HuH-7.5 (cell line): ENCODE measurements around the gene MOB3A.
"Not testable (repeated sequence)": the region's sequence is repeated elsewhere in the genome, so short reads cannot be mapped to it uniquely, and the experiment has no call there.

Experiments
- DNase-seq: peaks from one replicate; pipeline ENCODE4 v3.0.0; 2011; ENCODE audit warnings: low spot score

Gene MOB3A

DNA sequence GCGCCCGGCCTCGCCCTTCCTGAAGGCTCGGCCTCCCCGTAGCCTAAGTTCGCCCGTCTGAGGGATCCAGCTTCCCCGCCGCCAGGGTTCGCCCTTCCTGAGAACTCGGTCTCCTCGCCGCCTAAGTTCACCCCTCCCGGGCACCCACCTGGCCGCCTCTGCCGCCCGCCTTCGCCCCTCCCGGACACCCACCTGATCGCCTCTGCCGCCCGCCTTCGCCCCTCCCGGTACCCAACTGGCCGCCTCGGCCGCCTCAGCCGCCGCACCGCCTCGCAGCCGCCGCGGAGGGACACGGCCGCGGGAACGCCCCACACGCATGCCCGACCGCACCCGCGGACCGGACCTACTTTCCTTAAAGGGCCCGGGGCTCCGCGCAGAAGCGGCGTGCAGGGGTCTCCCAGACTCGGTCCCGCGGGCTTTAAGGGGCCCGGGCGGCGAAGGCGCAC is at the start of gene MOB3A:
Gene MOB3A, minus strand, starts transcription at position 293 of the 446 bp plus-strand sequence. CDS start 17,766 bp downstream, outside the sequence.
- peak; percentile 92 for DNase-seq

DNA sequence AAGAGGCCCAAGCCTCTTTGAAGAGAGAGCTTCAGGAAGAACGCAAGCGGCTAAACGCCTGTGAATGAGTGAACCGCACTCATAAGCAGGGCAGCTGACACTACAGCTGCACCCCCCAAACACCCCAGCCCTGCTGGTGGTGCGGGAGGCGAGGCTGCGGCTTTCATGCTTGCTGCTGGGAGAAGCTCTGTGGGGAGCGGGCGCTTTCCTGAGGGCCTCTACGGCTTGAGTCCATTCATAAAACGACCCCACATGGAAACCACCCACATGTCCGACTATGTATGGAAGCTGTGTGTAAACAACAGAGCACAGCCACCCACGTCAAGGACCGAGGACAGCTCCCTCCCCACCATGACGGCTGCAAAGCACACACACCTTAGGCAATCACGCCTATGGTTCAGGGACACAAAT is 49.7 kb upstream of the MOB3A start:
- no peak for DNase-seq

DNA sequence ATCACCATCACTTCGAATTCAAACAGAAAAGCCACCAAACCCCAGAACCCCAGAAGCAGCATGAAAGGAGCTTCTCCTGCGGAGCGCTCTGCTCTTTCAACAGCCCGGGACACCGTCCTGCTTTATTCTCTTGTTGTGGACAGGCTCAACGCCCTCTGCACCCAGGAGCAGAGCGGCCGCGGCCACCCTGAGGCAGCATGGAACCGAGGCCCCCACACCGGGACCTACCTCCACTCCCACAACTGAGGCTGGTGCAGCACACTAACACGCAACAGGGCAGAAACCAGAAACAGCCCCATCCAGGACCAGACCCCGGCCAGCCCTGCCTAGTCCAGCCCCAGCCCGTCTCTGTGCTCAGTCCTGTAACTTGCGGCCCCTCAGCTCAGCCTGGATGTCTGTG is 48.1 kb upstream of the MOB3A start:
- DNase-seq: no peak

DNA sequence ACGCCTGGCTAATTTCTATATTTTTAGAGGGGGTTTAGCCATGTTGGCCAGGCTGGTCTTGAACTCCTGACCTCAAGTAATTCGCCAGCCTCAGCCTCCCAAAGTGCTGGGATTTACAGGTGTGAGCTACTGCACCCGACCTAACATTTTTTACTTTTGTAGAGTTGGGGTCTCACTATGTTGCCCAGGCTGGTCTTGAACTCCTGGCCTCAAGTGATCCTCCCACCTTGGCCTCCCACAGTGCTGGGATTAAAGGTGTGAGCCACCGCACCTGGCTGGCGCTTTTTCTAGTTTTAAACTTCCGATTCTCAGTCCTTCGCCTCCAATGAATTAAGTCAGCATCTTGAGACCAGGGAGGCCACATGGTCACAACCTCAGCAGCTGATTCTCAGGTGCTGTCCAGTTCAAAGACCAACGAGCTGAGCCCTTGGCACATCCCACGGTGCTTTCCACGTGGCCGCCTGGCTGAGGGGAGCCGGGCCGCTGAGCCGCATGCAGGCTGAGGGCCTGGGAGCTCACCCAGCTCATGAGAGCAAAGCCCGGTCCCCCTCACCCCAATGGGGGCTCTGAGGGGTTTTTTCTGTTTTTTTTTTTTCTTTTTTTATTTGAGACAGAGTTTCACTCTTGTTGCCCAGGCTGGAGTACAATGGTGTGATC is 46.2 kb upstream of the MOB3A start:
- DNase-seq: no peak

DNA sequence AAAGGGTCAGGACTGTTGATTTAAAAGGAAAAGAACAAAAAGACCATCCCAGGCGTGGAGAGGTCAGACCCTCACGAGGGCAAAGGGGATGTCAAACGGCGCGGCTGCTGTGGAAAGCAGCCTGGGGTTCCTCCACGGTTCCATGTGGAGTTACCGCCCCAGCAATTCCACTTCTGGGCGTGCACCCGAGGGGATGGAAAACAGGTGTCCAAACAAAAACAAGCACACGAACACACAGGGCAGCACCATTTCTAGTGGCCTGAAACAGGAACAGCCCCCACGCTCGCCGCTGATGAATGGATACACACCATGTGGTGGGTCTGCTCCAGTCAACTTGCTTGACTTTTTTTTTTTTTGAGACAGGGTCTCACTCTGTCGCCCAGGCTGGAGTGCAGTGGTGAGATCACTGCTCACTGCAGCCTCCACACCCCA is 44.0 kb upstream of the MOB3A start:
- no peak for DNase-seq

DNA sequence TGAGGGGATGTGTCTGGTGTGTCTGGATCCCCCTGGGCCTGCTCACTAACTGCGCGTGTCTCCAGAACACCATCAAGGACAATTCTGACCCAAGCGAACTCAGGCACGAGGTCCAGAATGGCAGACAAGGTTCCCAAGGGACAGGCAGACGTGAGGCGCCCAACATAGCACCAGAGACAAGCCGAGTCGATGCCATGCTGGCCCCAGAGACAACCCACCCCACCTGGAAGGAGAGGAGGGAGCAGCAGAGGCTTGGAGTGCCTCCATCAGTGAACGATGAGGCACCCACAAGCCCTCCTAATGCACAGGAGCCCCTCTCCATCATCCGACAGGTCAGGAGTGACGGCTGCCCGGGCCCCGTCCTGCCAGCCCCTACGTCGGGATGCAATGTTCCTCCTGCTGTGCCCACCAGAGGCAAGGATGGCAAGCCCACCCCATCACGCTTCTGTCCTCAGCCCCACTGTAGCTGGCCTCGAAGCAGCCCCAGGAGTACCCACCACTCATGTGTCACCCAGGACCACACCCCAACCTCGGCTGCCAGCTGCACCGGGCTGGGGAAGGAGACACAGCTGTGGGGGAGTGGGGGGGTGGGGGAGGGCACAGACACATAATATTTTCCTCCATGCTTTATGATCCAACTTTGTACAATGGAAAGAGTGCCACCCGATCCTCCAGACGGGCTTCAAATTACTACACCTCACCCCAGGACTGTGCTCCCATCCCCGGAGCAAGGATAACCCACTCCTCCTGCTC is 43.4 kb upstream of the MOB3A start:
- no peak for DNase-seq

DNA sequence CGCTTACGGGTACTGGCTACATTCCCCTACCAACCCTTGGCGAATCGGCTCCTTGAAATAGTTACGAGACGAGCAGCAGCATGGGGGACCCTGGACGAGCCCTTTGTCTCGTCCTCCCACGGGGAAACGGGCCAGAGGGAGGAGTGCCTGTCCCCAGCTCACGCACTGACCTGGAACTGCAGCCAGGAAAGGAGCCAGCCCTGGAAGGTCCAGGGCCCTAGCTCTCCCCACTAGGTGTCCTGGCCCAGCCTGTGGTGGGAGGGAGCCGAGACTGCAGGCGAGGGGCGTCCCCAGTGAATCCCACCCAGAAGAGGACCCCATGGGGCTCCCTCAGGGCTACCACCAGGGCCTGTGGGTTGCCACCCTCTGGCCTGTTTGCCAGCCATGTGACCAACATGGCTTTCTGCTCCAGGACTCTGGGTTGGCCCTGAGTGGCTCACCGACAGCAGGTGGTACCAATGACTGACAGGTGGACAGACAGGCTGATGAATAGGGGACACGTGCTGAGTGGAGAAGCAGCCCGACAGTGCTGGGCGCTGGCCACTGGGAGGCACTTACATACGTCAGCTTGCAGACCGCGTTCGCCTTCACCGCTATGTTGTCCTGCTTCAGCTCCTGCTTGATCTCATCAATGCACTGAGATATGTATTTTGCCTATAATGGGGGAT is 42.1 kb upstream of the MOB3A start:
- DNase-seq: no peak

DNA sequence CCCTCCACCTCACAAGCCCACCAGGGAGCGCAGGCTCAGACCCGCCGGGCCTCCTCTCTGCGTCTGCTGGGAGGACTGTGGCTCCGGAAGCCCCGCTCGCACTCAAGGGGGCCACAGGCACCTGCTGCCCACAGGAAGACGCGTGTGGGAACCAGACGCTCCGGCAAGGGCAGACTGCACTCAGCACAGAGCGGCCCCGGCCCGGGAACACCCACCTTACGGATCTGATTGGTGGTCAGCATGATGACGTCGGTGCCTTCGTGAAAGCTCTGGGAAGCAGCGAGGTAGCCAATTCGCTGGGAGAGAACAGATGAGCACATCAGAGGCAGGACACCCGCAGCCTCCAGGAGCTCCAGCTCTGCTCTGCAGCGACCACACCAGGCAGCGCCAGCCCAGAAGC is 40.7 kb upstream of the MOB3A start:
- no peak for DNase-seq

DNA sequence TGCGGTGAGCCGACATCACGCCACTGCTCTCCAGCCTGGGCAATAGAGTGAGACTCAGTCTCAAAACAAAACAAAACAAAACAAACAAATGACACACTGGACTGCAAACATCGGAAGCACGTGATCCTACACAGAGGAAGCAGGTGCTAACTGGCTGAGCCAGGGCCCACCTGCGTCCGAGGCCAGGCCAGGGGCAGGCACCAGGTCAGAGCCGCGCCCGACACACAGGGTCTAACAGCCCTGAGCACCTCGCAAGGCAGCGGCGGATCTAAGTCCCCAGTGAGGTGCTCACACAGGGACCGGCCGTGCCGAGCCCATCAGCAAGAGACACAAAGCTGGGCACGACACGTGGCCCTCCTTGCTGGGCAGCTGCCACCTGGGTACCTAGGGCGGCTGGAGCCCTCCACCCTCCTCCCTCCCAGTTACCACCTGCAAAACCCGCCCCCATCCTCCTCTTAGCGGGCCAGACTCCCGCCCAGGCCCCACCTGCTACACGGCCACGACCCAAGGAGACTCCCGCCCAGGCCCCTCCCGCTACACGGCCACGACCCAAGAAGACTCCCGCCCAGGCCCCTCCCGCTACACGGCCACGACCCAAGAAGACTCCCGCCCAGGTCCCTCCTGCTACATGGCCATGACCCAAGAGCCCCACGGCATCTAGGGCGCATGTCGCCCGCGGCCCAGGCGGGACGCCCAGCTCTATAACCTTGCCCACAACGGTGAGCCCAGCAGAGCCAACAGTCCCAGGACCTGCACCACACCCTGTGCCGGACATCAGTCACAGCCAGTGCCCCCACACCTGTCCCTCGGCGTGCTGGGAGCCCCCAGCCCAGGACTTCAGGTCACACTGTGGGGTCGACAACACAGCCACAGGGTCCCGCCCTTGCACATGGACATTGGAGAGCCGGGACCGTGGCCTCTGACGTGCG is 39.6 kb upstream of the MOB3A start:
- no peak for DNase-seq

DNA sequence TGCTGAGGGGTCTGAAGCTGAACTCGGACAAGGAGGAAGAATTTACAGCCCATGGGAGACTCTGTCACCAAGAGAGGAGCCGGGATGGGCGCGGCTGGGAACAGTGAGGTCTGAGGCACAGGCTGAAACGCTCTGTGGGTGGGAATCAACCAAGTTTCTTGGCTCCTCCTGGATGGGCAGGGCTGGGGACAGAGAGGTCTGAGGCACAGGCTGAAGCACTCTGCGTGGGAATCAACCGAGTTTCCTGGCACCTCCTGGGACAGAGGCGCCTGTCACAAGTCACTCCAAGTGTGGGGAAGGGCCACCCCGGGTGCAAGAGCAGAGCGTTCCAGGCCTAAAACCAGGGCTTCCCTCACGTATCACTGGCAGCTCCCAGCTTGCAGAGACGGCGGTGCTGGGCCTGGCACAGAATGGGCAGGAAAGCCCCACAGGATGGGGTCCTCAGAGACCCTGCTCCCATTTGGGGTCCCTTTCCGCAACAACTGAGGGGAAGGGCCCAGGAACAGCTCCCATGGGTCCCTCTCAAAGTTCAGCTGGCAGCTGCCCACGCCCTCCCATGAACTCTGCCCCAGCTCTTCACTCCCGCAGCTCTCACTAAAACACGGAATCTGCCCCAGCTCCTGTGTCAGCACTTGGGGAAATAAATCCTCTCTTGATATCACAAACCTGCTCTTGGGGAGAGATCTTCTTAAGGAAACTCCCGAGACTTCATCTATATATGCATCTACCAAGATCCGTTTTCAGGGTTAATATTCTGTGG is 36.8 kb upstream of the MOB3A start:
- DNase-seq: no peak

DNA sequence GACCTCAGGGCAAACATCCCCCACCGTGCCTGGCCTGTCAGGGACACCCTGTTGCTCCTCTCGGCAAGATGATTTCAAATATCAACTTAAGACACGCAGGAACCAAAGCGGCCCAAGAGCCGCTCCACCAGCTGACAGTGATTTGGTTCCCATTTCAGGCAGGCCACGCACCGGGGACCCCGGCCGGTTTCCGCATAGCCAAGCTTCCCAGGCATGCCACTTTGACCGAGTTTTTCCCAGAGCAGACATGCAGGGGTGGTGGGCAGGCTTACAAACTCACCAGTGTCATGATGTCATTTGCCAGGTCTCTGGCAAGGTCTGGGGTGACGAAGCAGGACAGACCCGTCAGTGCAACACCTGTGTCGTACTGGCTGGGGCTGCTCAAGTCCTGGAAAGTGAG is 36.1 kb upstream of the MOB3A start:
- DNase-seq: no peak

DNA sequence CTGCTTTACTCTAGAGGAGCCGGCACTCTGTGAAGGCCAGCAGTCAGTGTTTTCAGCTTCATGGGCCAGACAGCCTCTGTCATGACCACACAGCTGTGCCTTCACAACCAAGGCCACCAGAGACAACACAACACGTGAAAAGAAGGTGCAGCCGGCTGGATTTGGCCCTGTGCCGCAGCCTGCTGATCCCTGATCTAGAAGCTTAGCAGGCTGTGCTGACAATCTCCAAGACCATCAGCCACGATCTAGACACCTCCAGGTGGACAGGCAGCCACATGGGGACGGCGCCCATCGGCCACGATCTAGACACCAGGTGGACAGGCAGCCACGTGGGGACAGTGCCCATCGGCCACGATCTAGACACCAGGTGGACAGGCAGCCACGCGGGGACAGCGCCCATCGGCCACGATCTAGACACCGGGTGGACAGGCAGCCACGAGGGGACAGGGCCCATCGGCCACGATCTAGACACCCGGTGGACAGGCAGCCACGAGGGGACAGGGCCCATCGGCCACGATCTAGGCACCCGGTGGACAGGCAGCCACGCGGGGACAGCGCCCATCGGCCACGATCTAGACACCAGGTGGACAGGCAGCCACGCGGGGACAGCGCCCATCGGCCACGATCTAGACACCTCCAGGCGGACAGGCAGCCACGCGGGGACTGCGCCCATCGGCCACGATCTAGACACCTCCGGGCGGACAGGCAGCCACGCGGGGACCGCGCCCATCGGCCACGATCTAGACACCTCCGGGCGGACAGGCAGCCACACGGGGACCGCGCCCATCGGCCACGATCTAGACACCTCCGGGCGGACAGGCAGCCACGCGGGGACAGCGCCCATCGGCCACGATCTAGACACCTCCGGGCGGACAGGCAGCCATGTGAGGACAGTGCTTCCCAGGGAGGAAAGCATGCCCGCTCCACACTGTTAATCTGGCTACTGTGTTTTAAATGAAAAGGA is 35.2 kb upstream of the MOB3A start:
- DNase-seq: not testable (repeated sequence)

DNA sequence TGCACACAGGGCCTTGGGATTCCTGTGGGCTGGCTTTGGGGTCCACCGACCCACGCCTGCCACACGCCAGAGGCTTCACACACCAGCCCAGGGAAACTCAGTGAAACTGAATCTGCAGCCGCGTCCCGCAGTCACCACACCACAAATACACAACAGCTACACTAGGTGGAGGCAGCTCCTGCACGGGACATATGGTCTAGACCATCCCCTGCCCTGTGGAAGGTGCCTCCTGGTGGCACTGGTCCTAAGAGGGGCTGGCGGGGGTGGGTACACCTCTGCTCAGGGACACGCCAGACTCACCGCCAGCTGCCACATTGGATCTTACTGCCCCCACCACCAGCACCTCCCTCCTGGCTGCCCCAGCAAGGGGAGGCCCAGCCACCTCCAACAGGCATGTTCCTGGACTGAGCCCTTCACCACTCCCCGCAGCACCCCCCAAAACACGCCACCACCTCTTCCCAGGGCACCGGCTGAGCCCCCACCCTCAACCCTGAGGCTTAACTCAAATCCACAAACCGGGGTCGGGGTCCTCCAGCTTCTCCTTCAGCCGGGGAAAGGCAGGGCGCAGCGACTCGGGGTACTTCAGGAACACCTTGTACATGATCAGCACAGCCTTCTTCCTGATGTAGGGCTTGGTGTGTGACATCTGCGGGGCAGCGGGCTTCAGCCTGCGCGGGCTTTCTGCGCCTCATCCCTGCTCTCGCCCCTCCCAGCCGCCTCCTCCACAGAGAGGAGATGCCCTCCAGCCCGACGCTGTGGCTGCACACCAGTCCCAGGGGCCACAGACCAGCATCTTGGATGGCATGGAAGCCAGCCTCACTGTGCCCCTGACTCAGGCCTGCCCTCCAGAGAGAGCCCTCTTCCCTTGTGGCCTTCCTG is 34.0 kb upstream of the MOB3A start:
- DNase-seq: no peak

DNA sequence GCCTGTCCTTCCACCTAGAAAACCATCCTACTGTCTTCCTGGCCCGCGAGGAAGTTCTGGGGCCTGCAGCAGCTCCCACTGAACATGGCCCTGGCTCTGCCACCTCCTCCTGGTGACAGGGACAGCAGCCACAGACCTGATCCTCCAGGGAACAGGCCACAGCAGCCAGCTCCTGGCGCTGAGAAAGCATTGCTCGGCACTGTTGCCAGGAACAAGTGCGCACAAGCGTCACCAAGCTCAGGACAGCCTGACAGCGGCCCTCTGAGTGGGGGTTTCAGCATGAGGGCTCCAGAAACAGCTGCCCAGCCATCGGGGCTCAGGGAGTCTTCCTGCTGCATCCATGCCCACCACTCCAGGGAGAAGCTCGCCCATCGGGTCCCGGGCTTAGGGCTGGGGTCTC is 33.4 kb upstream of the MOB3A start:
- no peak for DNase-seq

DNA sequence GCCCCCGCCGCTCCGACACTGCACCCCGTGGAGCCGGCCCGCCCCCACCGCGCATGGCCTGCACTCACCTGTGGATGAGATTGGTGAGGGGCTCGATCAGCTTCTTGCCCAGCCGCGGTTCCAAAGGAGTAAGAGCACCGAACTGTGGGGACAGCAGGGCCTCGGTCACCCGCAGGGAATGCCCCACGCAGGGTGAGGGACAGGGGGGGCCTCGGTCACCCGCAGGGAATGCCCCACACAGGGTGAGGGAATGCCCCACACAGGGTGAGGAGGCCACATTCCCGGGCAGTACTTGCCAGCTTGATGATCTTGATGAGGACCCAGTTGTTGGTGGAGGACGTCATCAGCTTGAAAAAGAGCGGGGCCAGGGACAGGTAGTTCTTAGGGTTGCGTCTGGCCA is 32.9 kb upstream of the MOB3A start:
- DNase-seq: no peak

DNA sequence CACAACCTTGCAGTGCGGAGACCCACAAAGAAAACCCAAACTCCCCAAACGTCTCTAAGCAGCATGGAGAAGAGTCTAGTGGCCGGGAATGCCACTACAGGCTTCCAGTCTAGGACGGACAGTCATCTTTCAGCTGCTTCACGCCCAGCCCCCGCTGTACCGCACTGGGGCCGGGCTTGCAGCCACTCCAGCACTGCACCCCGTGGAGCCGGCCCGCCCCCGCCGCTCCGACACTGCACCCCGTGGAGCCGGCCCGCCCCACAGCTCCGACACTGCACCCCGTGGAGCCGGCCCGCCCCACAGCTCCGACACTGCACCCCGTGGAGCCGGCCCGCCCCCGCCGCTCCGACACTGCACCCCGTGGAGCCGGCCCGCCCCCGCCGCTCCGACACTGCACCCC is 32.1 kb upstream of the MOB3A start:
- DNase-seq: not testable (repeated sequence)

DNA sequence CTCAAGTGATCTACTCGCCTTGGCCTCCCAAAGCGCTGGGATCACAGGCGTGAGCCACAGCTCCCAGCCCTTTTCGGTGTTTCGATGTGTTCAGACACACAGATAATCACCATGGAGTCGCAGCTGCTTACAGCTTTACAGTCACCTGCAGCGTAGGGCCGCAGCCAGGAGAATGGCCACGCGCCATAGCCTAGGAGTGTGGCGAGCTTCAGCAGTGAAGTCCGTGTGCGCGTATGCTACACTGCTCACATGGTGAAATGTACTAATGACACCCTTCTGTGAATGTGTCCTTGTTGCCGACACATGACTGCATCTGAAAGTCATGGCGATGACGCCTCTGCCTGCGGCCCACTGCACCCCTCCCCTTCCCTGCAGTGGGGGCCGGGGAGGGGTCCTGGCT is 31.6 kb upstream of the MOB3A start:
- DNase-seq: no peak

DNA sequence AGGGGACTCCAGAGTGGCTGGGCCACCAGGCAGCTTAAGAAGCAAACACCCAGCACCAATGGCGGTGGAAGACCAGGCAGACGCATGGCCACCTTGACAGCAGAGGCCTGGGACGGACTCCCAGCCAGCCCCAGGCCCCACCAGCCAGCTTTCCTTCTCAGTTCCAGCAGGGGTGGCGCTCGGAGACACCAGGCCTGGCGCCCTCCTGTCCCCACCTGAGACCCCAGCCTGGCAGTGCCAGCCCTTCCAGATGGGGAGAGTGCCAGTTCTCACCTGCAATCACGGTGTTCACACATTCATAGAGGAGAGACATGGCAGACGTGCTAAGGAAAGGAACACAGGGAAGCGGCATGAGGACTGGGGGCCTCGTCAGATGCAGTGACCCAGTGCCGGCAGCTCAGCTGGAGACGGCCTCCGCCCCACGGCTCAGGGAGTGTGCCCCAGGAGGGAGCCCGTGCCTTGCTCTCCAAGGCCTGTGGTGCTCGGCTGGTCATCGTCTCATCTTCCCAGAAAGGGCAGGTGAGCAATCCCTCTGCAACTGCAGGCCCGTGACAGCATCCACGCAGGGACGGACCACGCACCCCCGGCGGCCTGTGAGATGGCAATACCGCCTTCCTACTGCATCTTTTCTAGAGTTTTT is 30.9 kb upstream of the MOB3A start:
- no peak for DNase-seq
